Heart left ventricle (tissue), 16 donors: Measurements from ENCODE around the gene YY1AP1. TPM values are rescaled to one million over a fixed set of nuclear protein-coding genes. Genes with fewer than 3 reads are reported as not detected.
"Not testable (repeated sequence)": the region's sequence is repeated elsewhere in the genome, so short reads cannot be mapped to it uniquely, and the experiment has no call there.

Experiments
- ATAC-seq, 4 donors: fragments of 200-7000 bp; cut with Tn5 transposase; one replicate each; pipeline ENCODE4 v1.9.1; 2020 to 2022; ENCODE audit warnings: moderate library complexity in 4 of 4, mild to moderate bottlenecking in 3 of 4, moderate number of reproducible peaks in 1 of 4
- DNase-seq, 5 donors: peaks; one replicate each; pipeline ENCODE4 v3.0.0-alpha.2; 2020
- H3K27ac ChIP-seq, 12 donors: fragments of 200-600 bp; sonication (generic) in 4 of 12; one replicate each; pipeline versions ENCODE4 v1.5.0 to v1.8.0; 2016 to 2022; ENCODE audit warnings: mild to moderate bottlenecking in 2 of 12
- H3K27me3 ChIP-seq, 9 donors: fragments of 200-600 bp; sonication (generic) in 2 of 9; one replicate each; pipeline versions ENCODE4 v1.5.1 to v1.8.0; 2016 to 2022; ENCODE audit warnings: mild to moderate bottlenecking in 3 of 9
- H3K36me3 ChIP-seq, 9 donors: fragments of 200-600 bp; sonication (generic) in 2 of 9; one replicate each; pipeline versions ENCODE4 v1.5.0 to v1.8.0; 2018 to 2022; ENCODE audit warnings: mild to moderate bottlenecking in 2 of 9
- H3K4me1 ChIP-seq, 12 donors: fragments of 200-600 bp; sonication (generic) in 4 of 12; one replicate each; pipeline versions ENCODE4 v1.5.0 to v1.8.0; 2016 to 2022; ENCODE audit warnings: mild to moderate bottlenecking in 3 of 12
- H3K4me3 ChIP-seq, 12 donors: fragments of 200-600 bp; sonication (generic) in 4 of 12; one replicate each; pipeline versions ENCODE4 v1.5.0 to v1.8.0; 2017 to 2022; ENCODE audit warnings: mild to moderate bottlenecking in 9 of 12, moderate library complexity in 4 of 12
- H3K9me3 ChIP-seq, 12 donors: fragments of 200-600 bp; sonication (generic) in 4 of 12; one replicate each; pipeline versions ENCODE4 v1.5.0 to v1.8.0; 2016 to 2022; ENCODE audit warnings: mild to moderate bottlenecking in 1 of 12
- CTCF ChIP-seq, 12 donors: fragments of 200-600 bp; sonication (generic) in 4 of 12; IDR thresholded peaks; one replicate each; pipeline versions ENCODE4 v1.5.0 to v1.8.0; 2018 to 2022; ENCODE audit warnings: antibody characterized with exemption in 12 of 12, mild to moderate bottlenecking in 5 of 12
- POLR2A ChIP-seq, 2 donors: fragments of 450-650 bp; IDR thresholded peaks; one replicate each; pipeline ENCODE4 v1.6.1; 2017; ENCODE audit warnings: antibody characterized with exemption in 2 of 2, mild to moderate bottlenecking in 2 of 2, moderate library complexity in 2 of 2
- WGBS, 4 donors: extraction: QIAGEN DNeasy Blood & Tissue Kit in 2 of 4; methylation state at CpG; one replicate each; pipeline versions ENCODE4 v1.1.5 to v1.1.7; 2013 to 2018; 5-methylcytosine and 5-hydroxymethylcytosine counted together
- intact Hi-C, 10 donors: fragments of 100-400 bp; cut with DNase I; formaldehyde crosslinking; loops; one replicate each; pipeline versions ENCODE4 v1.11.1 to v1.14.2; 2022
- polyA plus RNA-seq, 2 donors: library from polyadenylated mRNA; stranded (reverse); fragments of 200-250 nt; gene quantifications; one replicate each; pipeline ENCODE4 v1.2.3, GENCODE V29; 2013
- total RNA-seq, 9 donors: library from RNA; depleted of rRNA in 2 of 9; stranded (reverse); fragments of >200 nt in 2 of 9; fragmentation: NEBNext Ultra II Directional in 3 of 9; extraction: Animal tissue kit (Norgen Biotek cat#: 25700) in 3 of 9; gene quantifications; one replicate each; pipeline versions ENCODE4 v1.1.0 to v1.2.4, GENCODE V29; 2016 to 2023
- donor health status: ischemic (EF 13 %, LVEDD 7.1; RV severe dilation, severe dysfunction).
- donor health status: healthy with polysubstance abuse.
- donor health status: DM: no; HTN: yes; CAD: no.
- donor health status: DM: no; HTN: no; CAD: no.
- donor health status: ischemic (EF 25% LVEDD 6.9; RV normal size, moderate dysfunction).
- donor health status: ischemic (EF 25% LVEDD 5.7; RV mildly dilated, moderate dysfunction).
- donor health status: healthy.
- donor health status: DM: yes; HTN: yes; CAD: no.
- donor health status: ischemic (EF 35%, LVEDD 5.7; RV mildly dilated, moderate dysfunction).
- donor health status: nonischemic (EF 11% LVEDD 7.7; RV severe dilation, severe dysfunction).
- donor health status: DM: yes; HTN: yes; CAD: no.
- donor health status: PGD.
- donor health status: ischemic (EF 29% LVEDD 5.4; RV normal size, mild dysfunction).
- donor health status: nonischemic (EF 23%, LVEDD 6.1; RV moderate dilation, normal function).

The YY1AP1 gene
- total and polyA plus RNA-seq, 11 donors, result 23.9 to 124 (median 63.7) TPM

- Histone ChIP-seq H3K4me1 (peaks cover 0 to 27% (median 13%) of the 10 kb centered on the region in 12 donors), H3K27me3 (no peaks in the 10 kb centered on the region), H3K4me3 (no peak overlapping the region), H3K9me3 (no peaks in the 10 kb centered on the region), H3K27ac (no peak overlapping the region), H3K36me3 (peaks cover 0 to 83% (median 72%) of the 10 kb centered on the region in 9 donors)
- no peak for TF ChIP-seq POLR2A (IDR thresholded peaks at IDR 0.05)
- no peak for TF ChIP-seq CTCF (IDR thresholded peaks at IDR 0.05)
- DNase-seq (no peak), ATAC-seq (no peak)
- WGBS, 4 donors, result 90 to 97% (median 93%) methylated on average over 4 of the region's 4 CpGs
- intact Hi-C loops, result loop anchor here in 1 of 10 donors (10.0 kb wide), 2 partner anchors 57 to 323 kb away; no protein-coding TSS in a partner anchor
Measured at GRCh38 chr1:155678027-155678426, 10.5 kb downstream of the YY1AP1 start.

GRCh38 chr1:155673003-155673402 is 15.6 kb downstream of the YY1AP1 start:
- DNase-seq (no peak), ATAC-seq (no peak)
- Histone ChIP-seq H3K4me3 (no peak overlapping the region), H3K36me3 (peaks cover 4 to 99% (median 98%) of the 10 kb centered on the region in 9 donors), H3K4me1 (peaks cover 0 to 13% (median 0%) of the 10 kb centered on the region in 12 donors), H3K27ac (no peak overlapping the region), H3K9me3 (no peaks in the 10 kb centered on the region), H3K27me3 (no peaks in the 10 kb centered on the region)
- intact Hi-C loops, result loop anchor here in 1 of 10 donors (10.0 kb wide), 2 partner anchors 62 to 318 kb away; no protein-coding TSS in a partner anchor
- 90 to 96% (median 94%) methylated on average over 6 of the region's 6 CpGs for WGBS, 4 donors
- no peak for TF ChIP-seq POLR2A (IDR thresholded peaks at IDR 0.05)
- no peak for TF ChIP-seq CTCF (IDR thresholded peaks at IDR 0.05)

GRCh38 chr1:155671750-155672149 is 16.8 kb downstream of the YY1AP1 start:
- Histone ChIP-seq H3K27me3 (no peaks in the 10 kb centered on the region), H3K9me3 (no peaks in the 10 kb centered on the region), H3K36me3 (peaks cover 4 to 99% (median 98%) of the 10 kb centered on the region in 9 donors), H3K4me3 (no peak overlapping the region), H3K4me1 (peaks cover 0 to 8% (median 0%) of the 10 kb centered on the region in 12 donors), H3K27ac (no peak overlapping the region)
- DNase-seq (no peak), ATAC-seq (no peak)
- 92 to 98% (median 94%) methylated on average over 4 of the region's 4 CpGs for WGBS, 4 donors
- intact Hi-C loops, result loop anchor here in 1 of 10 donors (10.0 kb wide), 2 partner anchors 63 to 317 kb away; no protein-coding TSS in a partner anchor
- TF ChIP-seq POLR2A (IDR thresholded peaks at IDR 0.05), result no peak
- TF ChIP-seq CTCF (IDR thresholded peaks at IDR 0.05), result no peak

- no peaks in the 10 kb centered on the region for H3K4me1 ChIP-seq
- no peak for ATAC-seq
Measured at GRCh38 chr1:155669233-155670162, 19.1 kb downstream of the YY1AP1 start.

GRCh38 chr1:155661239-155661638 is 27.3 kb downstream of the YY1AP1 start:
- H3K4me1 ChIP-seq, H3K27ac ChIP-seq, intact Hi-C loops, ATAC-seq, H3K27me3 ChIP-seq, DNase-seq, H3K9me3 ChIP-seq, H3K4me3 ChIP-seq: not testable (repeated sequence)
- peaks cover 0 to 81% (median 78%) of the 10 kb centered on the region in 9 donors for H3K36me3 ChIP-seq
- WGBS, 4 donors, result 90 to 98% (median 95%) methylated on average over 3 to 4 of the region's 4 CpGs

More at GRCh38 chr1:155669233-155670162, 19.1 kb downstream of the YY1AP1 start:
- WGBS, 4 donors, result 95 to 99% (median 97%) methylated on average over 5 of the region's 5 CpGs
- Histone ChIP-seq H3K36me3 (peaks cover 4 to 99% (median 98%) of the 10 kb centered on the region in 9 donors), H3K27ac (no peak overlapping the region), H3K9me3 (no peaks in the 10 kb centered on the region), H3K27me3 (no peaks in the 10 kb centered on the region), H3K4me3 (no peak overlapping the region)
- intact Hi-C loops, result loop anchor here in 1 of 10 donors (10.0 kb wide), 2 partner anchors 65 to 315 kb away; no protein-coding TSS in a partner anchor
- DNase-seq, result no peak
- TF ChIP-seq CTCF (IDR thresholded peaks at IDR 0.05) (no peak), POLR2A (IDR thresholded peaks at IDR 0.05) (no peak)
